ENCODE results near the gene SELENOO. TPM values are rescaled to one million over a fixed set of nuclear protein-coding genes. Genes with fewer than 3 reads are reported as not detected.

SELENOO gene
- total RNA-seq, 1 donor from 2014 or later: 24.0 TPM

GRCh38 chr22:50217543-50218152, 16.8 kb downstream of the SELENOO start:
- Mint-ChIP-seq H3K27ac (no peak overlapping the region), H3K36me3 (ENCODE audit: low read depth) (peaks cover 39% of the 10 kb centered on the region), H3K4me1 (peaks cover 7% of the 10 kb centered on the region)

DNA sequence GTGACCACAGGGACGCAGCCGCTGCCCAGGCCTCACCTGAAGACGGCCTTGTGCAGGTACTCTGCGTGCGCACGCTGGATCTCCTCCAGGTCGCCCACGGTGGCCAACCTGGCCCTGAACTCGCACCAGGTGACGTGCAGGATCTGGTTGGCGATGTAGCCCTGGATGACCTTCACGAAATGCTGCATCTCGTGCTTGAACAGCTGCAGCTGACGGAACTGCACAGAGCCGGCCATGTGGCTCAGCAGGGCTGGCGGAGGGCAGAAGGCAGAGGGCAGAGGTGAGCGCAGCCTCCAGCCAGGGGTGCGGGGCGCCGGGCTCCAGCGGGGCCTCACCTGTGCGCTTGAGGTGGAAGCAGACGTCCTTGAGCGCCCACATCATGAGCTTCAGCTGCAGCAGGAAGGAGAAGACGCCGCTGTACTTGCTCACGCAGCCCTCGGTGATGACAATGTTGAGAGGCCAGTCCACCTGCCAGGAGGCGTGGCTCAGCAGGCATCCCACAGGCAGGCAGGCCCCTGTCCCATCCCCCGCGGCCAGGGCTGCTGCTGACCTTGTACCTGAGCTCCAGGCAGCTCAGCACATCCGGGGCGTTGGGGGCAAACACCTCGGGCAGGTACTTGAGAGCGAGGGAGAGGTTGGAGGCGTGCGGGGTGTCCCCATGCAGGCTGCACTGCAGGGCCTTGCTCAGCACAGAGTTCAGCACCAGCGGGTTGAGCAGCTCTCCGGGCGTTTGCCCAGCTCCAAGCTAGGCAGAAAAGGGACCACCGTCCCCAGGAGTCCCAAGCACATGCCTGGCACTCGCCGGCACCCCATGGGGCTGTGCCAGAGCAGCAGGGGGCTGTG, 17.6 kb downstream of the SELENOO start:
- no peaks in the 10 kb centered on the region for H3K27me3 Mint-ChIP-seq
- peaks cover 7% of the 10 kb centered on the region for H3K4me1 Mint-ChIP-seq
- H3K9me3 Mint-ChIP-seq: no peaks in the 10 kb centered on the region
- DNase-seq: no peak
- no peak overlapping the region for H3K27ac Mint-ChIP-seq
- no peak overlapping the region for H3K4me3 Mint-ChIP-seq
- peaks cover 40% of the 10 kb centered on the region for H3K36me3 Mint-ChIP-seq (ENCODE audit: low read depth)
- intact Hi-C loops (cut with micrococcal nuclease): no loop called here

More at GRCh38 chr22:50217543-50218152, 16.8 kb downstream of the SELENOO start:
- intact Hi-C loops (cut with micrococcal nuclease): no loop called here
- no peak for DNase-seq
- Mint-ChIP-seq H3K4me3 (no peak overlapping the region), H3K27me3 (no peaks in the 10 kb centered on the region), H3K9me3 (no peaks in the 10 kb centered on the region)

DNA sequence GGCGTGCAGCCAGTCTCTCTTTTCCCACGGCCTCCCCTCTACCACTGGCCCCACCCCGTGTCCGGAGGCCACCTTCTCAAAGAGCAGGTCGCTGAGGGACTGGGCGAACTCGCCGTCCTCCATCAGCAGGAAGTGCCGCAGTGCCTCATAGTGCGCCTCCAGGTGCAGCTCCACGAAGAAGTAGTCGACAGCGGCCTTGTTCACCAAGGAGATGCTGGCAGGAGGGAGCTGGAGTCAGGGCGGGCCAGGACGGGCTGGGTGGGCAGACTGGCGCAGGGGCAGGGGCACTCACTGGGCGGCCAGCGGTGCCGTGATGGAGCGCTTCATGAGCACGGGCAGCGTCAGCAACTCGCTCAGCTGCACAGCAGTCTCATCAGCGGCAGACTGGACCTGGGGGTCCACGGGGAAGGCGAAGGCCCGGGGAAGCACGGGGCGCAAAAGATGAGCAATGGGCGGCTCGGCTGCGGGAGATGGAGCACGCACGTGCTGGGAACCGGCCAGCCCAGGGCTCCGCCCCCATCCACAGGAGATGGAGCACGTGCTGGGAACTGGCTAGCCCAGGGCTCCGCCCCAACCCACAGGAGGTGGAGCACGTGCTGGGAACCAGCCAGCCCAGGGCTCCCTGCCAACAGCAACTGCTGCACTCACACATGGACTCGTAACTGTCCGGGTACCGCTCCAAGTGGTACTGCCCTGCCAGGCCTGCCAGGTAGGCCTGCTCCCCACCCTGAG, 18.4 kb downstream of the SELENOO start:
- Mint-ChIP-seq H3K9me3 (no peaks in the 10 kb centered on the region), H3K4me1 (peaks cover 5% of the 10 kb centered on the region), H3K27ac (no peak overlapping the region), H3K36me3 (ENCODE audit: low read depth) (peaks cover 40% of the 10 kb centered on the region), H3K27me3 (no peaks in the 10 kb centered on the region), H3K4me3 (no peak overlapping the region)
- intact Hi-C loops (cut with micrococcal nuclease): no loop called here
- no peak for DNase-seq

DNA sequence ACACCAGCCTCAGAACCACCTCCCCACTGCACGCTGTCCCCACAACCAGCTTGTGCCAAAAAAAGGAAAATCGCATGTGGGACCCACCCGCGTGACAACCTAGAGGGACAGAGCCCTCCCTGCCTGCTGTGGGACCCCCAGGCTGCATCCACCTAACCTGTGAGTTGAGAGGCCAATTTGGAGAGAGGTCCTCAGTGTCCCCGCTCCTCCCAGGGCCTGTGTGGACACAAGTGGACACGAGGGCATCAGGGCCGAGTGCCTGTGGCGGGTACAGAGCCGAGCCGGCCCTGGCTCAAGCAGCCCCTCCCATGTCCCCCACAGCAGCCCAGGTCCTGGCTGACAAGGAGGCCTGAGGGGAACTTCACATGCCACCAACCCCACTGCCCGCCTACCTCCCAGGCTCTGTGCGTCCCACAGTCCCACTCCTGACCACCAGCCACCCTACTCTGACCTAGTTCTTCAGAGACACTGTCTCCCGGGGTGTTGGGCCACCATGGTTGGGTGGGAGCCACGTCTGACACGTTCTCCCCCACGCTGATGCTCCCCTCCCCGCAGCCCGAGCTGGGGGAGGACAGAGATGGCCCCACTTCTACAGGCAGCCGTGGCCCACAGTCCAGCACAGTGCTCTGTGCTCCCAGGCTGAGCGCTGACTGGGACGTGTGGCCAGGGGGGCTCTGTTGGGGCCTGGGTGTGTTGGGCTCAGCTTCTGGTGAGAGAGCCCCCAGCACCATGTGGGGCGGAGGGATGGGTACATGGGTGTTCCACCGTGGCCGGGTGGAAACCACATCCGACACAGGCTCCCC, 19.2 kb downstream of the SELENOO start:
- Mint-ChIP-seq H3K27ac (peak overlapping the region; percentile 20), H3K27me3 (no peaks in the 10 kb centered on the region), H3K4me1 (peaks cover 1% of the 10 kb centered on the region), H3K36me3 (ENCODE audit: low read depth) (peaks cover 37% of the 10 kb centered on the region), H3K4me3 (no peak overlapping the region), H3K9me3 (no peaks in the 10 kb centered on the region)
- intact Hi-C loops (cut with micrococcal nuclease): no loop called here
- DNase-seq: no peak

DNA sequence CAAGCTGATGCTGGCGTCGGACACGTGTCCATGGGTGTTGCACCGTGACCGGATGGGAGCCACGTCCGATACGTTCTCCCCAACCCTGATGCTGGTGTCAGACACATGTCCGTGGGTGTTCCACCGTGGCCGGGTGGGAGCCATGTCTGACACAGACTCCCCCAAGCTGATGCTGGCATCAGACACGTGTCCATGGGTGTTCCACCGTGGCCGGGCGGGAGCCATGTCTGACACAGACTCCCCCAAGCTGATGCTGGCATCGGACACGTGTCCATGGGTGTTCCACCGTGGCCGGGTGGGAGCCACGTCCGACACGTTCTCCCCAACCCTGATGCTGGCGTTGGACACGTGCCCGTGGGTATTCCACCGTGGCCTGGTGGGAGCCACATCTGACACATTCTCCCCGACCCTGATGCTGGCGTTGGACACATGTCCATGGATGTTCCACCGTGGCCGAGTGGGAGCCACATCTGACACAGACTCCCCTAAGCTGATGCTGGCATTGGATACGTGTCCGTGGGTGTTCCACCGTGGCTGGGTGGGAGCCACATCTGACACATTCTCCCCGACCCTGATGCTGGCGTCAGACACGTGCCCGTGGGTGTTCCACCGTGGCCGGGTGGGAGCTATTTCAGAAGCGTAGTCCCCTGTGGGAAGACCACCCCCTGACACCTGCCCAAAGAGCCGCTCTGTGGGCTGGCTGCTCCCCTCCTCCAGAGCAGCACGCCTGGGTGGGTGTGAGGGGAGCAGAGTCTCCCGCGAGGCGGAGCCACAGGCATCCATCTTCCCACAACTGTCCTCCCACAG, 20.0 kb downstream of the SELENOO start:
- H3K9me3 Mint-ChIP-seq: no peaks in the 10 kb centered on the region
- no peak overlapping the region for H3K27ac Mint-ChIP-seq
- H3K36me3 Mint-ChIP-seq (ENCODE audit: low read depth): peaks cover 34% of the 10 kb centered on the region

DNA sequence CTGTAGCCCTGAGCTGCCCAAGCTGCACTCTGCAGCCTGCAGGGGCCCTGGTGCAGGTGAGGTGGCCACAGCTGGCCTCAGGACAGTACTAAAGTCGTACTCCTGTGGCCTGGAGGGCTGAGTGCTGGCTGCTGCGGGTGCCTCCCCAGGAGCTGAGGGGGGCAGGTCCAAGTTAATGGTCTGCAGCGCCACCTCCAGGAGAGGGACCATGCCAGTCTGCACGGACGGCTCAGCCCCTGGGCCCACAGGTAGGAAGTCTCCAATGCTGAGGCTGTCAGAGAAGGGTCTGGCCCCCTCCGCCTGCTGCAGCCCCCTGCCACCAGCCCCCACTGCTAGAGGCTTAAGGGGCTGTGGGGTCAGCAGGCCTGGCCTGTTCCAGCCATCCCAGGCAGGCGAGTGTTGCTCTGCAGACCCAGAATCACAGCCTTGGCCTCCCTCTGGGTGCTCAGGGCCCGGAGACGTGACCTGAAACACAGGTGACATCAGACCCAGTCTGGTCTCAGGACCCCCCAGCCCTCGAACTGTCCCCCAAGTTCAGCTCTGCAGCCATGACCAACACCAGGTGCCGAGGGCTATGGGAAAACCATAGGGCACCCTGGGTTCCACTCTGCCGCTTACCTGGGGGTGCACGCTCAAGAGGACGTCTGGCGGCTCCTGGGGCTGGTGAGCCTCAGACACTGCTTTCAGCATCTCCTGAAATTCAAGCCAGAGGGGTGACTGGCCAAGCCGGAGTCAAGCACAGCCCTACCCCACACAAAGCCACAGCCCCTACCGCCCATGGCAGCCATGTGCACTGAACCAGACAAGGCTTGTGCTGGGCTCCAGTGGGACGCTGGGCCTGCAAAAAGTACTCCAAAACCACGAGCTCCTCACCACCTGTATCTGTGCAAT, 20.8 kb downstream of the SELENOO start:
- no peaks in the 10 kb centered on the region for H3K9me3 Mint-ChIP-seq
- DNase-seq: no peak
- no peaks in the 10 kb centered on the region for H3K4me1 Mint-ChIP-seq
- no peak overlapping the region for H3K4me3 Mint-ChIP-seq
- H3K27me3 Mint-ChIP-seq: no peaks in the 10 kb centered on the region
- intact Hi-C loops (cut with micrococcal nuclease): no loop called here
- H3K36me3 Mint-ChIP-seq (ENCODE audit: low read depth): peaks cover 32% of the 10 kb centered on the region
- H3K27ac Mint-ChIP-seq: no peak overlapping the region

More for the DNA sequence above, 20.0 kb downstream of the SELENOO start:
- Mint-ChIP-seq H3K4me1 (no peaks in the 10 kb centered on the region), H3K4me3 (no peak overlapping the region), H3K27me3 (no peaks in the 10 kb centered on the region)
- DNase-seq: no peak
- intact Hi-C loops (cut with micrococcal nuclease): no loop called here

DNA sequence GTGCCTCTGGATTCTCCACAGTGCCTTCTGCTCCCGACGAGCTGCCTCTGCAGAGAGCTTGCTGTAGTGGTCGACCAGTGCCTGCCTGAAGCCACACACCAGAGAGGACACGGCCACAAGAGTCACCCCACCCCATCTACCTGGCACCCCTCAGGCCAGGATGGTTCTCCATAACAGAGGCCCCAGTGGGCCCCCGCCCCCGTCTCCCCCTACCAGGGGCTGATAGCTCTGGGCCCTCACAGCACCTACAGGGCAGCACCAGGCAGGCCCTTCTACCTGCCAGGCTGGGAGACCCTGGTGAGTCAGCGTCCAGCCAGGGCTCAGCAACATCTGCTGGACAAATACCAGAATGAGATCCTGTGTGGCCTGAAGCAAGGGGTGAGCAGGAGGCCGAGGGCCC, 21.7 kb downstream of the SELENOO start:
- Mint-ChIP-seq H3K36me3 (ENCODE audit: low read depth) (peaks cover 32% of the 10 kb centered on the region), H3K9me3 (no peaks in the 10 kb centered on the region), H3K4me1 (no peaks in the 10 kb centered on the region), H3K4me3 (no peak overlapping the region), H3K27me3 (no peaks in the 10 kb centered on the region), H3K27ac (no peak overlapping the region)
- intact Hi-C loops (cut with micrococcal nuclease): no loop called here
- no peak for DNase-seq

- no peaks in the 10 kb centered on the region for H3K27me3 Mint-ChIP-seq
- intact Hi-C loops (cut with micrococcal nuclease): no loop called here
- H3K9me3 Mint-ChIP-seq: no peaks in the 10 kb centered on the region
- H3K36me3 Mint-ChIP-seq (ENCODE audit: low read depth): peaks cover 35% of the 10 kb centered on the region
- no peak for DNase-seq
- H3K27ac Mint-ChIP-seq: no peak overlapping the region
- no peaks in the 10 kb centered on the region for H3K4me1 Mint-ChIP-seq
- H3K4me3 Mint-ChIP-seq: no peak overlapping the region
Measured at GRCh38 chr22:50224071-50224470, 23.3 kb downstream of the SELENOO start.

DNA sequence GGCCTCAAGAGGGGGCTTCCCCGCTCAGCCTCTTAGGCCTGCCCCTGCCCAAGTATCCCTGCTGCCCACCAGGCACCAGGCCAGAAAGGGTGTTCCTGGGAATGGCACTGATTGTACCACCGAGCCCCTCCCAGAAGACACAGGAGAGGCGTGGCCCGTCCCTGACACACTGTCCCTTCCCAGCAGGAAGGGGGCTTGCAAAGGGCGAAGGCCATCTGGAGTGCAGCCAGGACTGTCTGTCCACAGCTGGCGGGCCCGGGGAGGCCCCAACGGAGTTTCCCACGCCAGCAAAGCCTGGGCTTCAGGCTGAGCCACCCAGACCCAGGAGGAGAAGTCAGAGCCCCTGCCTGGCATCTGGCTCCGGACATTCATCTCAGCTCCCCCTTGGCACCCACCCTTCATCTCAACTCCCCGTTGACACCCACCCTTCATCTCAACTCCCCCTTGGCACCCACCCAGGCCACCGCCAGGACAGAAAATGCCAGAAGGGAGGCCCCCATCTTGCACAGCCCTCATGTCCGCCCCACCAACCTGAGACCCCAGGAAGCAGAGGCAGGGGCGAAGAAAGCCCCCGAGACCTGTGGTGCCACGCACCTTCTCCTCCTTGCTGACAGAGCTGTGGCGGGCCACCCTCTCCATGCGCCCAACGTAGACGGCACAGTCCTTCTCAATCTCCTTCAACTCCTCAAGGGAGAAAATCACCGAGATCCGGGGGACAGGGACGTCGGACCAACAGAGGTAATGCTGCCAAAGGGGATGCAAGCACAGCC, 24.6 kb downstream of the SELENOO start:
- Mint-ChIP-seq H3K27me3 (no peaks in the 10 kb centered on the region), H3K36me3 (ENCODE audit: low read depth) (peaks cover 34% of the 10 kb centered on the region)

GRCh38 chr22:50226063-50226874, 25.5 kb downstream of the SELENOO start:
- H3K9me3 Mint-ChIP-seq: no peaks in the 10 kb centered on the region
- H3K4me1 Mint-ChIP-seq: no peaks in the 10 kb centered on the region
- peaks cover 31% of the 10 kb centered on the region for H3K36me3 Mint-ChIP-seq (ENCODE audit: low read depth)
- no peak for DNase-seq
- no peak overlapping the region for H3K4me3 Mint-ChIP-seq
- no peaks in the 10 kb centered on the region for H3K27me3 Mint-ChIP-seq
- intact Hi-C loops (cut with micrococcal nuclease): no loop called here
- no peak overlapping the region for H3K27ac Mint-ChIP-seq

More for the DNA sequence above, 24.6 kb downstream of the SELENOO start:
- Mint-ChIP-seq H3K4me3 (no peak overlapping the region), H3K9me3 (no peaks in the 10 kb centered on the region), H3K27ac (no peak overlapping the region), H3K4me1 (no peaks in the 10 kb centered on the region)
- no peak for DNase-seq
- intact Hi-C loops (cut with micrococcal nuclease): no loop called here

DNA sequence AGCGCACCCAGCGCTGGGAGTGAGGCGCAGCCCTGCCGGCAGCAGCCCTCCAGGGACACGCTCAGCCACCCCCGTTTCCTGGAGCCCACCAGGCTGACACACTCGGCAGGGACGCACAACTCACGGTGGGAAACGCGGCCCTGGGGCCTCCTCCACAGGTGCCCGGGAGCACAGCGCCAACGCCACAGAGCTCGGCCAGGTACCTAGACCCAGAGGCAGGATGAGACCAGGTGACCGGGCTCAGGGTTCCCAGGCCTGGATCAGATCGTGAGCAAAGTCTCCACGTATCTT, 26.0 kb downstream of the SELENOO start:
- no peaks in the 10 kb centered on the region for H3K27me3 Mint-ChIP-seq
- DNase-seq: no peak
- H3K4me3 Mint-ChIP-seq: no peak overlapping the region
- no peaks in the 10 kb centered on the region for H3K4me1 Mint-ChIP-seq
- peaks cover 31% of the 10 kb centered on the region for H3K36me3 Mint-ChIP-seq (ENCODE audit: low read depth)
- no peaks in the 10 kb centered on the region for H3K9me3 Mint-ChIP-seq
- intact Hi-C loops (cut with micrococcal nuclease): no loop called here
- H3K27ac Mint-ChIP-seq: no peak overlapping the region

Measured in activated CD4-positive, alpha-beta T cell treated with anti-CD3 and anti-CD28 coated beads, Interleukin-2, amount 10 ng/mL, durations not matched to agents 24 days and 14 days (primary cell).